HG03280 (cell line): ENCODE measurements around the gene SLC25A5.
"Not testable (repeated sequence)": the region's sequence is repeated elsewhere in the genome, so short reads cannot be mapped to it uniquely, and the experiment has no call there.

Source experiments
- ATAC-seq: cut with Tn5 transposase; IDR thresholded peaks from one replicate; pipeline ENCODE4 v1.9.1; 2021; ENCODE audit warnings: mild to moderate bottlenecking, moderate library complexity; ENCODE audit not compliant: unreplicated experiment

Gene SLC25A5

DNA sequence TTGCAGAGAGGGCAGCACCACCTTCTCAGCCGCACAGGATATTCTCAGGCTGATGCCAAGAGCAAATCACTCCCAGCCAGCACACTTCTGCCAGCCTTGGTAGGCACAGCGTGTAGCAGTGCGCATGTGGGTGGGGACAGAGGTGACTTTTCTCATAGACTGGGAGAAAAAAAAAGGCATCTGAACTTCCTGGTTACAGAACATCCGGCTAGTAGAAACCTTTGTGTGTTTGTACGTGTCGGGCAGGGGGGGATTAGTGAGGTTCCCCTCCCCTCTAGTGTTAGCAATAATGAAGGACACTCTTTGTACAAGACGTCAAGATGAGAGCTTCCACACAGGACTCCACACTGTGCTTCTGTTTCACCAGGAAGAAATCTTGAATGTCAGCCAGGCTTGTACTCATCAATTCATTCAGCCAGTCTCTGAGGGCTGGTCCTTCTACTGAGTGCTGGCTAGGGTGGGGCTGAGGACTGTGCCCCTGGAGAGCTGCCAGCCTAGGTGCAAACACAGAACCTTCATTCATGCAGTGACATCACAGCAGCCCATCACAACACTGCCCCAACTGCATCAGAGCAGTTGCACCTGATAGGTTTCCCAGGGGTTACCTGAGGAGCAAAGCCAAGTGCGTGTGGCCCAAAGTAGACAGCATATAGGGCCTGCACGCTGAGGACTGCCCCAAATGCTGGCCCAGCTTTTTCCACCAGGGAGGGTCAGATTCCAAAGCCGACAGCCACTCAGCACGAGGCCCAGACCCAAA is 34.7 kb downstream of the SLC25A5 start:
- no peak for ATAC-seq

DNA sequence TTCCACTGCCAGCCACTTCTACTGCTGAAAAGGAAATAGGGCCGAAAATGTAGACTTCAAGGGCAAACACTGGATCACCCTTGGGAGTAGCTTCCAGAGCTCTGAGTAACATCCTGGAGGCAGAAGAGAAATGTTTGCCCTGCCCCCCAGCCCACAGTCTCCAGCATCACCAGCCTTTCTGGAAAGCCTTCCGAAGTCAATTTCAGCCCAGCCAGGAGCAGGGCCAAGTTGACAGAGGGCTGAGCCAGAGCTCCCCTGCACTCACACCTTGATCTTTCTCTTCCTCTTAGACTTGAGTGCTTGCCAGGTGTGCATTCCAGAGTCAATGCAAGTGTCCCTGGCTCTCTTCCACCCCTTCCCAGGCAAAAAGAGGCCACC is 35.2 kb downstream of the SLC25A5 start:
- no peak for ATAC-seq

DNA sequence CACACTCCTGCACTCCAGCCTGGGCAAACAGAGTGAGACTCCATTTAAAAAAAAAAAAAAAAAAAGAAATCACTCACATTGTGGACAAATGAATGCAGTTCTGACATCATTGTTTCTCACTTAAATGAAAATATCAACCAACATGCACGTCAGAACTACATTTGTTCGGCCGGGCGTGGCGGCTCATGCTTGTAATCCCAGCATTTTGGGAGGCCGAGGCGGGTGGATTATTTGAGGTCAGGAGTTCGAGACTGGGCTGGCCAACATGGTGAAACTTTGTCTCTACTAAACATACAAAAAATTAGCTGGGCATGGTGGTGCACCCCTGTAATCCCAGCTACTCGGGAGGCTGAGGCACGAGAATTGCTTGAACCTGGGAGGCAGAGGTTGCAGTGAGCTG is 36.9 kb downstream of the SLC25A5 start:
- not testable (repeated sequence) for ATAC-seq

DNA sequence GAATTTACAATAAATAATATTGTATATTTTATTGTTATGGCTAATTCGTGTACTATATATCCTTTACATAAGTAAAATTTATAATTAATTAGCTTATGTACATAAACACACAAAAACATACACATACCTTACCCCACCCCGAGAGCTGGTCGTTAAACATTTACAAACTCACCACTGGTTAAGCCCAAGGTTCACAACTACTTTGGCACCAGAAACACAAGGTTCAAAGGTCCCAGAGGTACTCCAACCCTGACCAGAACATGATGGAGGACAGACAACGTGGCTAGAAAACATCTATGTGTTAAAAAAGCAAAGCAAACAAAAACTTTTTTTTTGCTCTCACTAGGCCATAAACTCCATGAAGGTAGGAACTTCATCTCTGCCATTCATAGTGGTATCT is 37.7 kb downstream of the SLC25A5 start:
- ATAC-seq, result no peak

DNA sequence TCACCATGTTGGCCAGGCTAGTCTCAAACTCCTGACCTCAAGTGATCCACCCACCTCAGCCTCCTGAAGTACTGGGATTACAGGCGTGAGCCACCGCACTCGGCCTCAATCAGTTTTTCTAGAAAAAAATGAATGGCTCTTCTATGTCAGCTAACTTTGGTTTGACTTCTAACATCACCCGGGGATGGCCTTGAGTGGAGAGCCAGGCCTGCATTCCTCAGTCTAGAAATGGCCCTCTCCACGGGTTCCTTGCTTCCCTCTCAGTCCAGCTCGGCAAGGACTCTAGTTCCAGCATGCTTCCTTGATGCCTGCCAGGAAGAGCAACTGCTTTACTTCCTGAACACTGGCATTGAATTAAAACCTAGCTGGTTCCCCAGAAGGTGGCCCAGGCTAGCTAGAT is 39.0 kb downstream of the SLC25A5 start:
- no peak for ATAC-seq

DNA sequence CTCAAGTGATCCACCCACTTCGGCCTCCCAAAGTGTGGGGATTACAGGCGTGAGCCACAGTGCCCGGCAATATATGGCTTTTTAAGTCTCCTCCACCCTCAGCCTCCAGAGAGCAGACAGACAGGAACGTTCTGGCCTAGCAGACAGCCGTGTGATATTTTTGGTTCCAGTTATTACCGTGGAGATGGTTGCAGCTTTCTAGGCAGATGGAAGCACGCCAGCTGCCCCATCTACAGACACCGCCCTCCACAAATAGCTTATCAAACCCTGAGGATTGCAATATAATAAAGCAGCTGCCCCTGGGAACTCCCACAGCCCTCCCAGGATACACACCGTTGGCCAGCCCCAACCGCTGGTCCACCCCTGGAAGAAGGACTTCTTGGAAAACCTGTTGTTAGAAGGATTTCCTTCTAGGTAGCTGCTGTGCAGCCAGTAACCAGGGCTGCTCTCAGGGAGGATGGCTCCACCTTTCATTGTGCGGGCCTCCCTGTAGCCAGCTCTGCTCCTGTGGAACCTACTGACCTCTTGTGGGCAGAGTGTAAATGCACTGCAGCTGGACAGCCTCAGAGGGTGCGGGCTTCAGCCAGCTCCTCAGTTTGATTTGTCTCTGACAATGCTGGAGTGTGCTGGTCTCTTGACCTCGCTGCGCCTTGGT is 44.0 kb downstream of the SLC25A5 start:
- no peak for ATAC-seq

DNA sequence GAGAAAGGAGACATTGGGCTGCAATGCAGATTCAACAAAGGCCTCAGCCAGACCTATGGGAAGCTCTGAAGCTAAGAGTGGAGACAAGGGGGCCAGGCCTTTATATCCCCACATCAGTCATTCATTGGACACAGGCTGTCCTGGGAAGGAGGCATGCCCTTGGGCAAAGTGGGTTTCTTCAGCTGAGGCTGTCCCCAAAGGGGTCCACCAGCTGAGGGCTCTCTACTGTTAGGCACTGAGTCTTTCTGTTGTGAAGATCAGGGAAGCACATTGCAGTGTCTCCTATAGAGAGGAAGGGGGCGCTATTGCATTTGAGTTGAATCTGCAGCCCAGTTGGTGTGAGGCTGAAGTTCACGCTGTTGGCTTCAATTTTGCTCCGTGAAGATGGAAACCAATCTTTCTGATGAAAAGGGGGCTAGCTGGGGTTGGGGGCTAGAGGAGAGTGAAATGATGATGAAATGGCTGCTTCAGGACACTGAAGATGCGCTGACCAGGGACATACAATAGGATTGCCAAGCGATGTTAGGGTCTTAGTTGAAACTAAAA is 48.0 kb downstream of the SLC25A5 start:
- peak; percentile 74 for ATAC-seq

DNA sequence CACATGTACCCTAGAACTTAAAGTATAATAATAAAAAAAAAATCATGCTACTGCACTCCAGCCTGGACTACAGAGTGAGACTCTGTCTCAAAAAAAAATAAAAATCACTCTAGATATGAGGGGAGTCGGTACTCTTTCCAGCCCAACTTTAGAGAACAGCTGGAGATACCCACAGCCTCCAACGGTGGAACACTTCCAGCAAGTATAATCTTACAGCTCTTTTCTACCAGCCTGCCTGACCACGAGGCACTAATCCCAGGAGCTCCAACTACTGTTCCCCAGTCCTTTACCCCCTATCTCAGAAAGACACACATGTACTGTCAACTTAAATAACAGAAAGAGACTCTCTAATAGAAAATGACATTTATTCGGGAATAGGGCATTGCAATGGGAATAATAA is 50.1 kb downstream of the SLC25A5 start:
- no peak for ATAC-seq
